Muscle layer of duodenum (tissue), 2 donors: ENCODE results near the gene HERC2.

Experiments
- H3K27ac ChIP-seq: one replicate; pipeline ENCODE4 v1.7.0; 2013; ENCODE audit warnings: mild to moderate bottlenecking, low read length
- H3K27me3 ChIP-seq: one replicate; pipeline ENCODE4 v1.7.0; 2013; ENCODE audit warnings: low read depth, mild to moderate bottlenecking, control low read depth, low read length
- H3K36me3 ChIP-seq, 2 donors: one replicate each; pipeline ENCODE4 v1.7.0; 2013; ENCODE audit warnings: low read length in 2 of 2, control low read depth in 1 of 2, mild to moderate bottlenecking in 1 of 2; ENCODE audit not compliant: insufficient read depth in 2 of 2, control insufficient read depth in 1 of 2
- H3K4me1 ChIP-seq, 2 donors: one replicate each; pipeline ENCODE4 v1.7.0; 2013; ENCODE audit warnings: low read length in 2 of 2, mild to moderate bottlenecking in 2 of 2, control low read depth in 1 of 2, moderate library complexity in 1 of 2; ENCODE audit not compliant: insufficient read depth in 2 of 2, control insufficient read depth in 1 of 2
- H3K4me3 ChIP-seq, 2 donors: one replicate each; pipeline ENCODE4 v1.7.0; 2013; ENCODE audit warnings: low read length in 2 of 2, low read depth in 1 of 2, mild to moderate bottlenecking in 1 of 2
- H3K9me3 ChIP-seq, 2 donors: one replicate each; pipeline ENCODE4 v1.7.0; 2013; ENCODE audit warnings: low read length in 2 of 2, control low read depth in 1 of 2, mild to moderate bottlenecking in 1 of 2; ENCODE audit not compliant: control insufficient read depth in 1 of 2
- donor health status: healthy.

HERC2 gene

GRCh38 chr15:28115871-28116270 is 206.1 kb downstream of the HERC2 start:
- H3K27me3 ChIP-seq, result no peaks in the 10 kb centered on the region
- H3K4me1 ChIP-seq, result no peaks in the 10 kb centered on the region
- H3K27ac ChIP-seq, result no peak overlapping the region
- peaks cover 58 to 79% of the 10 kb centered on the region in 2 donors for H3K36me3 ChIP-seq
- H3K9me3 ChIP-seq, result no peaks in the 10 kb centered on the region
- H3K4me3 ChIP-seq, result no peak overlapping the region

- Histone ChIP-seq H3K9me3 (no peaks in the 10 kb centered on the region), H3K4me3 (no peak overlapping the region), H3K4me1 (no peaks in the 10 kb centered on the region), H3K27ac (no peak overlapping the region), H3K27me3 (no peaks in the 10 kb centered on the region), H3K36me3 (peaks cover 49 to 70% of the 10 kb centered on the region in 2 donors)
Observed at GRCh38 chr15:28114721-28115622, 207.0 kb downstream of the HERC2 start.

DNA sequence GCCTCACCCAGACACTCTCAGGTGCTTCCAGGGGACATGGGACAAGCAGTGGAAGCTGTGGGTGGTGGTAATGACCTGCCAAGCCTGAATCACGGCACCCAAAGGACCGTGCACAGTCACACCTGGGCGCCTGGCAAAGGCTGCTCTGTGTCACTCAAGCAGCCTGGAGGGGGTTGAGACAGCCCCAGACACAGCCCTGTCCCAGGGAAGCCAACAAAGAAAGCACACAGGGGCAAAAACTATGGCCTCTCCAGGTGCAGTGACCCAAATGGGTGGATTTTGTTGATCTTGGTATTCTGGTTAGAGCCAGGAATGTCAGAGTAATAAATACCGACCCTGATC is 207.9 kb downstream of the HERC2 start:
- Histone ChIP-seq H3K36me3 (peaks cover 46 to 66% of the 10 kb centered on the region in 2 donors), H3K4me3 (no peak overlapping the region), H3K27ac (no peak overlapping the region), H3K9me3 (no peaks in the 10 kb centered on the region), H3K4me1 (no peaks in the 10 kb centered on the region), H3K27me3 (no peaks in the 10 kb centered on the region)

DNA sequence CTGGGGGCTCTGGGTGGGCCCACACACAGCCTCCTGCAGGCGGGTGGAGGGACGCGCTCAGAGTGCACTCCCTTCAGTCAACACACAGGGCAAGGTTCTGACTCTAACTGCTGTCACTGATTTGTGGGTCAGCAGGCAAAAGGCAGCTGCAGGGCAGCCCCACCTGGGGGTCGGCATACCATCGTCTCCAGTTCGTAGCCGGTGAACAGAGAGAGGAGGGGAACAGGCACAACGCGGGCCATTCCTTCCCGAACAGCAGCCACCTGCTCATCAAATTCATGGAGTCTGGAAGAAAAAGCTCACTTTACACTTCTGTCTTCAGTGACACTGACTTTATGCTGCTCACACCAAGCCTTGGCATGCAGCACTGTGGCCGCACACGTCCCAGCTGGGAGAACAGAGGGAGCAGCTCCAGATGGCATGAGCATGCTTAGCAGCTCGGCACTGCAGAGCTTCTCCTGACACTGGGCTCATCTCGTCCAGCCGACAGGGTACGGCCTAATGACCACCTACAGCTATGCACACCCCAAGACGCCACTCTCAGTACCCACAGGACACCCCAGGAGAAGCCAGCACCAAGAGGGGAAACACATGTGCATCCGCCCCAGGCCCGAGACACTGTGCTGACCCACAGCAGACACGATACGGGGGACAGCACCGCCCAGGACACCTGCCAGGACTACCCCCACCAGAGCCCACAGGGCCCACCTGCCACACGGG is 208.4 kb downstream of the HERC2 start:
- H3K27me3 ChIP-seq, result no peaks in the 10 kb centered on the region
- H3K27ac ChIP-seq, result no peak overlapping the region
- no peak overlapping the region for H3K4me3 ChIP-seq
- peaks cover 43 to 63% of the 10 kb centered on the region in 2 donors for H3K36me3 ChIP-seq
- H3K9me3 ChIP-seq, result no peaks in the 10 kb centered on the region
- H3K4me1 ChIP-seq, result no peaks in the 10 kb centered on the region

GRCh38 chr15:28112962-28113361 is 209.0 kb downstream of the HERC2 start:
- Histone ChIP-seq H3K27me3 (peaks cover under 1% of the 10 kb centered on the region), H3K36me3 (peaks cover 41 to 58% of the 10 kb centered on the region in 2 donors), H3K4me1 (no peaks in the 10 kb centered on the region), H3K4me3 (no peak overlapping the region), H3K9me3 (no peaks in the 10 kb centered on the region), H3K27ac (no peak overlapping the region)

DNA sequence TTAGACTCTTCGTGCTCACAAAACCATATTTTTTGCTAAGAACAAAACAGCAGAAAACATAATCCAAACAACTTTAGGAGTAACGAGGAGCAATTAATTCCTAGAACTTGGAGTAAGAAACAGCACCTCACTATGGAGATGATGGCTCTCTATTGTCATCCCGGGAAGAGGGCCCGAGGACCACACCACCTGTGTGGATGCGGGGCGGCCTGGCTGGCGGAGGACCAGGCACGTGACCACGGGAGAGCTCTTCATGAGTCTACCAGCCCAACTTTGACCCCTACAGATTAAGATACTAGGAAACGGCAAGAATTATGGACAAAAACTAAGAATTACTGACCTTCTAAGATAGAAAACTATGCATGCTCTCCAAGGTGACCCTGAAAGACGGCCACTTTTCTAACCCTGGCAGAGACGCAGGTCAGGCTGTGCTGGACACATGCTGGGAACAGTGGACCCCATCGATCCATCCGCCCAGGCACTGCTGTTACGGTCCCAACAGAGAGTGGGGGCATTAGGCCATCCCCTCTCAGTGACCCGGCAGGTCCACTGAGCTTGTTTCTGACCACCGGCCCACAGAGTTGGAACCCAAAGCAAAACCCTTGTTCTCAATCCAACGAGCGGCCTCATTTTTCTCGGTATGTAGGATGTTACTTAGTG is 209.7 kb downstream of the HERC2 start:
- H3K9me3 ChIP-seq, result no peaks in the 10 kb centered on the region
- H3K27ac ChIP-seq, result no peak overlapping the region
- H3K27me3 ChIP-seq, result peaks cover 6% of the 10 kb centered on the region
- H3K4me1 ChIP-seq, result peaks cover 0 to 5% of the 10 kb centered on the region in 2 donors
- H3K4me3 ChIP-seq, result no peak overlapping the region
- peaks cover 41 to 56% of the 10 kb centered on the region in 2 donors for H3K36me3 ChIP-seq

DNA sequence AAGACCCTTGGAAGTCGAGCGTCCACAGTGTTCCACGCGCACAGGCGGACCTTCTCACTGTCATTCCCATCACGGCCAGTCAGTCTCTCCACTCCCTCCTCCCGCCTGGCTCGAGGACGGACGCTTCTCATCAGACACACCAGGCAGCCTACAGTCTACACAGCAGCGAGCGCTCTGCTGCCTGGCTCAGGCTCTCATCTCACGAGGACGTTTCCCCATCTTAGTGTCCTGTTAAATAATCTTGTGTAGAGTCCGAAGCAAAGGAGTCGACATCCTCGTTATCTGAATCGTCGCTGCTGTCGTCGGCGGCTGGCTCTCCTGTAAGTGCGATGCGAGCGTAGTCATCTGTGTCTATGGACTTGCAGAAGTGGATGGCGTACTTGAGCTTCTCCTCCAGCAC is 210.4 kb downstream of the HERC2 start:
- no peak overlapping the region for H3K4me3 ChIP-seq
- H3K9me3 ChIP-seq, result no peaks in the 10 kb centered on the region
- H3K36me3 ChIP-seq, result peaks cover 41 to 50% of the 10 kb centered on the region in 2 donors
- H3K4me1 ChIP-seq, result peaks cover 0 to 12% of the 10 kb centered on the region in 2 donors
- H3K27ac ChIP-seq, result no peak overlapping the region
- H3K27me3 ChIP-seq, result peaks cover 6% of the 10 kb centered on the region

DNA sequence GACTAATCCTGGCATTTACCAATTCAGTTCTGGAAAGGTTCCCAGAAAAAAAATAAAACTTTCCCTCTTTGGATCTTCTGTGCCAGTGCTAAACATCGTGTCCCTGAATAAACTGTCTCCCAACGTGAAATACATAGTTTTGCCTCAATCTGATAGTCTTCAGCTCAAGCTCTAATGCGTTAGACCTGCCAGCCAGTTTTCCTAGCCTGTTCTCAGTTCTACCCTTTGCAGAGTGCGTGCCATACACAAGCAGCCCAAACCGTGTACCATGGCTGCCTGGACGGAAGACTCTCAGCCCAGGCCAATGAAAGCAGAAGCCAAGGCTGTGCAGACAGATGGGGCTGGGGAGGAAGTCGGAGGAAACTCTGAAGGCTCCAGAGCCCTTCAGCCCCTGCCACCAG is 211.5 kb downstream of the HERC2 start:
- H3K4me3 ChIP-seq, result no peak overlapping the region
- peaks cover 14% of the 10 kb centered on the region for H3K27me3 ChIP-seq
- H3K36me3 ChIP-seq, result peaks cover 36 to 43% of the 10 kb centered on the region in 2 donors
- H3K4me1 ChIP-seq, result peaks cover 0 to 16% of the 10 kb centered on the region in 2 donors
- H3K27ac ChIP-seq, result no peak overlapping the region
- no peaks in the 10 kb centered on the region for H3K9me3 ChIP-seq

GRCh38 chr15:28109626-28110455 is 212.1 kb downstream of the HERC2 start:
- Histone ChIP-seq H3K27me3 (peaks cover 16% of the 10 kb centered on the region), H3K36me3 (peaks cover 34 to 37% of the 10 kb centered on the region in 2 donors), H3K27ac (no peak overlapping the region), H3K4me3 (no peak overlapping the region), H3K4me1 (peaks cover 0 to 16% of the 10 kb centered on the region in 2 donors), H3K9me3 (no peaks in the 10 kb centered on the region)

- H3K4me3 ChIP-seq, result peak overlapping the region in 1 of 2 donors; percentile 79
- H3K27ac ChIP-seq, result no peak overlapping the region
- peaks cover 16 to 18% of the 10 kb centered on the region in 2 donors for H3K36me3 ChIP-seq
- H3K27me3 ChIP-seq, result peaks cover 16% of the 10 kb centered on the region
- H3K4me1 ChIP-seq, result peaks cover 0 to 16% of the 10 kb centered on the region in 2 donors
- no peaks in the 10 kb centered on the region for H3K9me3 ChIP-seq
Observed at GRCh38 chr15:28107904-28108275, 214.1 kb downstream of the HERC2 start.
